ENCODE results near the gene QSOX2.
"Not testable (repeated sequence)": the region's sequence is repeated elsewhere in the genome, so short reads cannot be mapped to it uniquely, and the experiment has no call there.

QSOX2 gene

GRCh38 chr9:136282272-136282861, 36.8 kb upstream of the QSOX2 start:
- DNase-seq: no peak

- DNase-seq: no peak
Measured at GRCh38 chr9:136281421-136282271, 36.0 kb upstream of the QSOX2 start.

GRCh38 chr9:136280535-136281315, 35.1 kb upstream of the QSOX2 start:
- DNase-seq: no peak

GRCh38 chr9:136279471-136279870, 33.9 kb upstream of the QSOX2 start:
- no peak for DNase-seq

- no peak for DNase-seq
Measured at GRCh38 chr9:136278894-136279293, 33.3 kb upstream of the QSOX2 start.

GRCh38 chr9:136278221-136278620, 32.6 kb upstream of the QSOX2 start:
- DNase-seq: no peak

- no peak for DNase-seq
Measured at GRCh38 chr9:136277746-136278145, 32.1 kb upstream of the QSOX2 start.

GRCh38 chr9:136276716-136277115, 31.1 kb upstream of the QSOX2 start:
- DNase-seq: no peak

- no peak for DNase-seq
Measured at GRCh38 chr9:136275655-136276429, 30.2 kb upstream of the QSOX2 start.

GRCh38 chr9:136274786-136275654, 29.4 kb upstream of the QSOX2 start:
- no peak for DNase-seq

GRCh38 chr9:136273921-136274785, 28.5 kb upstream of the QSOX2 start:
- no peak for DNase-seq

GRCh38 chr9:136273244-136273865, 27.7 kb upstream of the QSOX2 start:
- no peak for DNase-seq

- no peak for DNase-seq
Measured at GRCh38 chr9:136270173-136270705, 24.6 kb upstream of the QSOX2 start.

- DNase-seq: no peak
Measured at GRCh38 chr9:136268735-136269134, 23.1 kb upstream of the QSOX2 start.

- no peak for DNase-seq
Measured at GRCh38 chr9:136268318-136268717, 22.7 kb upstream of the QSOX2 start.

GRCh38 chr9:136267261-136268111, 21.9 kb upstream of the QSOX2 start:
- DNase-seq: no peak

- DNase-seq: not testable (repeated sequence)
Measured at GRCh38 chr9:136266641-136267040, 21.0 kb upstream of the QSOX2 start.

GRCh38 chr9:136265561-136266355, 20.1 kb upstream of the QSOX2 start:
- DNase-seq: no peak
